HG02970 (cell line): ENCODE measurements around the gene SH3PXD2A.

Experiments used
- ATAC-seq: cut with Tn5 transposase; IDR thresholded peaks from one replicate; pipeline ENCODE4 v1.9.1; 2021; ENCODE audit warnings: mild to moderate bottlenecking, moderate library complexity, moderate number of reproducible peaks; ENCODE audit not compliant: unreplicated experiment, low FRiP score

SH3PXD2A gene

GRCh38 chr10:103855424-103855823 lies at the start of gene SH3PXD2A:
SH3PXD2A (minus strand) TSS chr10:103855576; CDS start chr10:103855266, 310 bp downstream.
- no peak for ATAC-seq

- no peak for ATAC-seq
Measured at GRCh38 chr10:103901299-103901698, 45.9 kb upstream of the SH3PXD2A start.

- no peak for ATAC-seq
Measured at GRCh38 chr10:103899312-103899711, 43.9 kb upstream of the SH3PXD2A start.

- no peak for ATAC-seq
Measured at GRCh38 chr10:103897241-103897774, 41.9 kb upstream of the SH3PXD2A start.

- no peak for ATAC-seq
Measured at GRCh38 chr10:103896225-103896624, 40.8 kb upstream of the SH3PXD2A start.

- ATAC-seq: no peak
Measured at GRCh38 chr10:103895411-103896186, 40.2 kb upstream of the SH3PXD2A start.

- no peak for ATAC-seq
Measured at GRCh38 chr10:103894441-103894864, 39.1 kb upstream of the SH3PXD2A start.

- no peak for ATAC-seq
Measured at GRCh38 chr10:103893817-103894216, 38.4 kb upstream of the SH3PXD2A start.

- ATAC-seq: no peak
Measured at GRCh38 chr10:103892181-103892580, 36.8 kb upstream of the SH3PXD2A start.

- no peak for ATAC-seq
Measured at GRCh38 chr10:103890688-103891087, 35.3 kb upstream of the SH3PXD2A start.

- ATAC-seq: no peak
Measured at GRCh38 chr10:103890194-103890658, 34.9 kb upstream of the SH3PXD2A start.

GRCh38 chr10:103889121-103889720 lies 33.8 kb upstream of the SH3PXD2A start:
- ATAC-seq: no peak

- ATAC-seq: no peak
Measured at GRCh38 chr10:103888113-103888841, 32.9 kb upstream of the SH3PXD2A start.

- no peak for ATAC-seq
Measured at GRCh38 chr10:103885617-103886016, 30.2 kb upstream of the SH3PXD2A start.

- ATAC-seq: no peak
Measured at GRCh38 chr10:103884681-103885139, 29.3 kb upstream of the SH3PXD2A start.

- ATAC-seq: no peak
Measured at GRCh38 chr10:103882285-103883007, 27.1 kb upstream of the SH3PXD2A start.

- no peak for ATAC-seq
Measured at GRCh38 chr10:103881416-103882284, 26.3 kb upstream of the SH3PXD2A start.

- no peak for ATAC-seq
Measured at GRCh38 chr10:103879831-103880230, 24.5 kb upstream of the SH3PXD2A start.

GRCh38 chr10:103879409-103879808 lies 24.0 kb upstream of the SH3PXD2A start:
- no peak for ATAC-seq
